Eye (tissue), 1 donor: Measurements from ENCODE around the gene CES2.
A peak's percentile ranks its signal among the peaks of the same experiment; 100 is the strongest.
"Not testable (repeated sequence)": the region's sequence is repeated elsewhere in the genome, so short reads cannot be mapped to it uniquely, and the experiment has no call there.

ENCODE experiments used
- DNase-seq: peaks from one replicate; pipeline ENCODE4 v3.0.0-alpha.2; 2015

CES2 gene

DNA sequence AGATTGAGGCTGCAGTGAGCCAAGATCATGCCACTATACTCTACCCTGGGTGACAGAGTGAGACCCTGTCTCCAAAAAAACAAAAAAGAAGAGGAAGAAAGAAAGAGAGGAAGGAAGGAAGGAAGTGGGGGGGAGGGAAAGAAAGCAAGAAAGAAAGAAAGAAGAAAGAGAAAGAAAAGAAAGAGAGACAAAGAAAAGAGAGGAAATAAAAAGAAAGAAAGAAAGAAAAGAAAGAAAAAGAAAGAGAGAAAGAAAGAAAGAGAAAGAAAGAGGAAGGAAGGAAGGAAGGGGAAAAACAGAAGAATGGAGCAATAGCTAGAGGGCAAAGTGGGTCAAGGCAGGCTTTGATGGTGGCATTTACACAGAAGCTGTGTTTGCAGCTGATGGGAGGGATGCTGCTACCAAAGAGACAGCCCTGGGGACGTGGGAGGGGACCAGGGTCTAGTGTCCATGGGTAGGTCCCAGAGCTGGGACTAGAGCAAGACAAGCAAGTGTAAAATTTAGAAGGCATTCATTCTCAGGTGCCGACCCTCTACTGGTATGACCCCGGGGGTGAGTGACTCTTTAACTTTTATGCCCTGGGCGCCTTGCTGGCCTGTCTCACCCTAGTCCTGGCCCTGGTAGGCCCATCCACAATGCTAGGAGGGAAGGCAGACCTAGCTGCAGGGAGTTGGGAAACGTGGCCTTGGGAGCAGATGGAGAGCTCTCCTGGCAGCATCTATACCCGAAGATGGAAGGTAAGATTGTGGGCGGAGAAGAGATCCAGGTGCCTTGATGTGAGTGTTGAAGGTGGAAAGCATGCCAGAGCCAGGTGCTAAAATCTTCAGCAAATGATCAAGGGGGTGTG lies 23.8 kb downstream of the CES2 start:
- DNase-seq = no peak

DNA sequence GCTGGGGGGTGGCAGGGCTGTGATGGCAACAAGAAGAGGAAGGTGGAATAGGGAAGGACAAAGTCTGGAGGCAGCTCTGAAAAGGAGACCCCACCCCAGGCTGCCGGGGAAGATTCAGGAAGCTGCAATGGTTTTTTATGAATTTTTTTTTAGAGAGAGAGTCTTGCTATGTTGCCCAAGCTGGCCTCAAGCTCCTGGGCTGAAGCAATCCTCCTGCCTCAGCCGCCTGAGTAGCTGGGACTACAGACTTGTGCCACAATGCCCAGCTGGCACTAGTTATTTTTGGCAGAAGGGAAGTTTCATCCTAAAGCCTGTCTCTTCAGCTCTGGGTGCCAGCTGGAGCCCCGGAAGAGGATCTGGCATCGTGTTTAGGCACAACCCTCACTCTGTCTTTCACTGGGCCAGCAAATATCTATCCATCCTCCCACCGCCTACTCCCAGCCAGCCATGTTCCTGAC lies 24.4 kb downstream of the CES2 start:
- DNase-seq = no peak

DNA sequence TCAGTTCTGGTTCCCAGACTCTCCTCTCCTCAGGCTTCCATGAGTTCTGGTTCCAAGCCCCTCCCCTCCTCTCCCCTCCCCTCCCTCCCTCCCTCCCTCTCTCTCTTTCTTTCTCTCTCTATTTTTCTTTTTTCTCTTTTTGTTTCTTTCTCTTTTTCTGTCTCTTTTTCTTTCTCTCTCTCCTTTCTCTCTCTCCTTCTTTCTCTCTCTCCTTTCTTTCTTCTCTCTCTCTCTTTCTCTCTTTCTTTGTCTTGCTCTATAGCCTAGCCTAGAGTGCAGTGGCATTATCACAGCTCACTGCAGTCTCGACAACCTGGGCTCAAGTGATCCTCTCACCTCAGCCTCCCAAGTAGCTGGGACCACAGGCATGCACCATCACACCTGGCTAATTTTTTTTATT lies 25.0 kb downstream of the CES2 start:
- no peak for DNase-seq

DNA sequence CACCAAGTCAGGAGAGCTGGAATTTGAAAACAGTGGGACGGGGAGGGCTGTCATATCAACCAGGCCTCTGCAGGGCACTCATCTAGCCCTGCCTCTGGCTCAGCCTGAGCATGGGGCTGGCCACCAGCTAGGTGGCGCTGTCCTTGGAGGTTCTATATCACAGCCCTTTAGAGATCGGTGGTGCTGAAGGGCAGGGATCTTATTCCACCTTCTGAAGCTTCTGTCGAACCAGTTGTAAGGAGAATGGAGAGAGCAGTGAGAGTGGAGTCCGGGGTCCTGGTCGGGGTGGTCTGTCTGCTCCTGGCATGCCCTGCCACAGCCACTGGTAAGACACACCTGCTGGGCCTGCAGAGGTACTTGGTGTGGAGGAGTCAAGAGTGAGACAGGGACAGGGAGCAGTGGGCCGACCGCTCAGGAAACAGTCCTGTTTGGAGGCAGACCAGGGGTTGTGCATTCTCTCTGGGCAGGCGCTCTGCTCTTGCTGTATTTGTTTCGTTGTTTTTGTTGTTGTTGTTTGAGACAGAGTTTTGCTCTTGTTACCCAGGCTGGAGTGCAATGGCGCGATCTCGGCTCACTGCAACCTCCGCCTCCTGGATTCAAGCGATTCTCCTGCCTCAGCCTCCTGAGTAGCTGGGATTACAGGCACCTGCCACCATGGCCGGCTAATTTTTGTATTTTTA lies 25.9 kb downstream of the CES2 start, which contains the start of gene CES3:
Gene CES3, plus strand, starts transcription at position 202 of the 680 bp plus-strand sequence. Its CDS starts 42 bp downstream, at position 244.
- peak; percentile 80 for DNase-seq

DNA sequence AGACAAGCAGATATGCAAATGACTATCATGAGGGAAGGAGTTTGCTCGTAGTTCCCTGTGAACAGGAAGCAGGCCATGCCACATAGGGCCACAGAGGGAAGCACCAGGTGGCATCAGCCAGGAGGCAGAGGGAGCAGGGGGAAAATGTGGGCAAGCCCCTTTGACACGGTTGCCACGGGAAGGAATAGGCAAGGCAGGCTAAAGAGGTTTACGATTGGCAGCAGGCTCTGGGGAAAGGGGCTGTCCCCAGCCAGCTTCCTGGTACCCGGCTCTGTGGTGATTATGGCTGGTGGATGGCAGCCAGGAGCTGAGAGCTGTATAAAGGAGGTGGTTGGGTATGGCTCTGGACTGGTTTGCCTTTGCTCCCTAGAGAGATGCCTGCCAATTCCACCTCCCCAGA lies 26.6 kb downstream of the CES2 start:
- DNase-seq = no peak

DNA sequence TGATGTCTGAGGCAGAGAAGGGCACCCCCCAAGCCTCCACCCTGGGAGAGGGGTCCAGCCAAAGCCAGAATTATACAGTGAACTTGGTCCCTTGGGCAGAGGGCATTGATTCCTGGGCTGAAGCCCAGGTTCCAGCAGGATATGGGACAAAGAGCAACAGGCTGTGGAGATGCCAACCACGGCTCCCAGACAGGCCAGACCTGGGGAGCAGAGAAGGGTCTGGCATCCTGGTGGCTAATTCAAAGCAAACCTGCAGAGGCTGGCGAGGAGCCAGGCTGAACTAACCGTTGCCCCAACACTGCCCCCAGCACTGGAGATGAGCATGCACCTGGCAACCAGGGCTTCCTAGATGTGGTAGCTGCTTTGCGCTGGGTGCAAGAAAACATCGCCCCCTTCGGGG lies 28.7 kb downstream of the CES2 start:
- no peak for DNase-seq

DNA sequence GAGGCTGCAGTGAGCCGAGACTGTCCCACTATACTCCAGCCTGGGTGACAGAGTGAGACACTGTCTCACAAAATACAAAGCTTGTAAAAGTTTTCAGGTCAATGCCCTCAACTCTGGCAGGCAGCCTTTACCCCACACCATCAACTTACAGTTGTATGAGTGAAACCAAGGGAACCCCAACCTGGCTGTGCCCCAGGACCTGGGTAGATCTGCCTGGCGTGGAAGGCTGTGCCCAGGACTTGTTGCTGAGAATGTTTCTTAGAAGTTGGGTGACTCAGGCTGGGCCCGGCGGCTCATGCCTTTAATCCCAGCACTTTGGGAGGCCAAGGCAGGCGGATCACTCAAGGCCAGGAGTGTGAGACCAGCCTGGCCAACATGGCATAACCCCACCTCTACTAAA lies 33.5 kb downstream of the CES2 start:
- no peak for DNase-seq

DNA sequence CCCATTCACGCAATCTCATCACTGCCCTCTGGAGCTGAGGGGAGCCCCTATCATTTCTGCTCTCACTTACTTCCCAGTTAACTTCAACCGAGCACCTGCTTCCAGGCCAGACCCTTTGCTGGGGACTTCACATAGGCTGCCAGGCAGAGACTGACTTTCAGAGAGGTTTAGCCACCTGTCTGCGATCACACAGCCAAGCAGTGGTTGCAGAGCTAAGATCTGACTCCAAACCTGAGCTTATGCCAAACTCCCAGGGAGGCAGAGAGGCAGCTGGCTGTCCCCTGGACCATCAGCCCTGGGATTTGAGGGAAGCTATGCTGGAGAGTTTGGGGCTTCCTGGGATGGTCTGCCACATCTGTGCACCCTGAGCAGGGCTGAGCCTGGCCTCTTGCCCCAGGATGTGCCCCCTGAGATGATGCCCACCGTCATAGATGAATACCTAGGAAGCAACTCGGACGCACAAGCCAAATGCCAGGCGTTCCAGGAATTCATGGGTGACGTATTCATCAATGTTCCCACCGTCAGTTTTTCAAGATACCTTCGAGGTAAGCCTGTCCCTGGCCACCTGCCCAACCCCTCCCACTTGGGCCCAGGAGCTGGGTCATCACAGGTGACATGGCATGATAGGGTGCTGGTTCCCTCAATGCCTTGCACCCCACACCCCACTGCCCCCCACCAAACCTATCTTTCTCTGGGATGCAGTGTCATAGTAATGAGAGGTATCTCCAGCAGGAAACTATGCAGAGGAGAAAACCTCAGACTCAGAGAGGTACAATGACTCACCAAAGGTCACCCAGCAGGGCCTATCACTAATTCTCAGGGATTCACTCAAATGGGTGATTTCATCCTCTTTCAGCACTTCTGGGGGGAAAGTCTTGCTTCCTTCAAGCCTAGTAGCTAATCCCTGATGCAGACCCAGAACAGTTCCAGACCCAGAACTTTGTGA lies 35.7 kb downstream of the CES2 start:
- no peak for DNase-seq

DNA sequence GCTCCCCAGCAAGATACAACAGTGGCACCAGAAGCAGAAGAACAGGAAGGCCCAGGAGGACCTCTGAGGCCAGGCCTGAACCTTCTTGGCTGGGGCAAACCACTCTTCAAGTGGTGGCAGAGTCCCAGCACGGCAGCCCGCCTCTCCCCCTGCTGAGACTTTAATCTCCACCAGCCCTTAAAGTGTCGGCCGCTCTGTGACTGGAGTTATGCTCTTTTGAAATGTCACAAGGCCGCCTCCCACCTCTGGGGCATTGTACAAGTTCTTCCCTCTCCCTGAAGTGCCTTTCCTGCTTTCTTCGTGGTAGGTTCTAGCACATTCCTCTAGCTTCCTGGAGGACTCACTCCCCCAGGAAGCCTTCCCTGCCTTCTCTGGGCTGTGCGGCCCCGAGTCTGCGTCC lies 37.7 kb downstream of the CES2 start:
- no peak for DNase-seq

DNA sequence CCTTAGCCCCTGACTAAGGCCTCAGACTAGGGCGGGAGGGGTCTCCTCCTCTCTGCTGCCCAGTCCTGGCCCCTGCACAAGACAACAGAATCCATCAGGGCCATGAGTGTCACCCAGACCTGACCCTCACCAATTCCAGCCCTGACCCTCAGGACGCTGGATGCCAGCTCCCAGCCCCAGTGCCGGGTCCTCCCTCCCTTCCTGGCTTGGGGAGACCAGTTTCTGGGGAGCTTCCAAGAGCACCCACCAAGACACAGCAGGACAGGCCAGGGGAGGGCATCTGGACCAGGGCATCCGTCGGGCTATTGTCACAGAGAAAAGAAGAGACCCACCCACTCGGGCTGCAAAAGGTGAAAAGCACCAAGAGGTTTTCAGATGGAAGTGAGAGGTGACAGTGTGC lies 38.4 kb downstream of the CES2 start:
- DNase-seq = no peak

DNA sequence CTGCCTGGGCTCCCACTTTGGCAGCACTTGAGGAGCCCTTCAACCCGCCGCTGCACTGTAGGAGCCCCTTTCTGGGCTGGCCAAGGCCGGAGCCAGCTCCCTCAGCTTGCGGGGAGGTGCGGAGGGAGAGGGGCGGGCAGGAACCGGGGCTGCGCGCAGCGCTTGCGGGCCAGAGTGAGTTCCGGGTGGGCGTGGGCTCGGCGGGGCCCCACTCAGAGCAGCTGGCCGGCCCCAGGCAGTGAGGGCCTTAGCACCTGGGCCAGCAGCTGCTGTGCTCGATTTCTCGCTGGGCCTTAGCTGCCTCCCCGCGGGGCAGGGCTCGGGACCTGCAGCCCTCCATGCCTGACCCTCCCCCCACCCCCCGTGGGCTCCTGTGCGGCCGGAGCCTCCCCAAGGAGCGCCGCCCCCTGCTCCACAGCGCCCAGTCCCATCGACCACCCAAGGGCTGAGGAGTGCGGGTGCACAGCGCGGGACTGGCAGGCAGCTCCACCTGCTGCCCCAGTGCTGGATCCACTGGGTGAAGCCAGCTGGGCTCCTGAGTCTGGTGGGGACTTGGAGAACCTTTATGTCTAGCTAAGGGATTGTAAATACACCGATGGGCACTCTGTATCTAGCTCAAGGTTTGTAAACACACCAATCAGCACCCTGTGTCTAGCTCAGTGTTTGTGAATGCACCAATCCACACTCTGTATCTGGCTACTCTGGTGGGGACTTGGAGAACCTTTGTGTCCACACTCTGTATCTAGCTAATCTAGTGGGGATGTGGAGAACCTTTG lies 39.0 kb downstream of the CES2 start:
- DNase-seq = not testable (repeated sequence)

DNA sequence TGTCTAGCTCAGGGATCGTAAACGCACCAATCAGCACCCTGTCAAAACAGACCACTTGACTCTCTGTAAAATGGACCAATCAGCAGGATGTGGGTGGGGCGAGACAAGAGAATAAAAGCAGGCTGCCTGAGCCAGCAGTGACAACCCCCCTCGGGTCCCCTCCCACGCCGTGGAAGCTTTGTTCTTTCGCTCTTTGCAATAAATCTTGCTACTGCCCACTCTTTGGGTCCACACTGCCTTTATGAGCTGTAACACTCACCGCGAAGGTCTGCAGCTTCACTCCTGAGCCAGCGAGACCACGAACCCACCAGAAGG lies 39.6 kb downstream of the CES2 start:
- not testable (repeated sequence) for DNase-seq

DNA sequence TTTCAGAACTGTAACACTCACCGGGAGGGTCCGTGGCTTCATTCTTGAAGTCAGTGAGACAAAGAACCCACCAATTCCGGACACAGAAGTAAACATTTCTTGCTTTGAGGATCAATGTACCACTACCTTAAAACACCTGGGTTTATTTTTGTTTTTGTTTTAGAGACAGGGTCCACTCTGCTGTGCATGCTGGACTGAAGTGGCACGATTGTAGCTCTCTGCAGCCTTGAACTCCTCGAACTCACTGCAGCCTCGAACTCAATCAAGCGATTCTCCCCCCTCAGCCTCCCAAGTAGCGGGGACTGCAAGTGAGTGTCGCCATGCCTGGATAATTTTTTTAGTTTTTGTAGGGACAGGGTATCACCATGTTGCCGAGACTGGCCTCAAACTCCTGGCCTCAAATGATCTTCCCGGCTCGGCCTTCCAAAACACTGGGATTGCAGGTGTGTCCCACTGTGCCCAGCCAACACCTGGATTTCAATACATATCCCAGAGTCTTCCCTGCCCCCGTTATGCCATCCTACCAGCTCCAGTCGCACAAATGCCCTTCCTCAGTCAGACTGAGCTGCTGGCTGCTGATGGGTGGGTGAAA lies 40.1 kb downstream of the CES2 start:
- no peak for DNase-seq

DNA sequence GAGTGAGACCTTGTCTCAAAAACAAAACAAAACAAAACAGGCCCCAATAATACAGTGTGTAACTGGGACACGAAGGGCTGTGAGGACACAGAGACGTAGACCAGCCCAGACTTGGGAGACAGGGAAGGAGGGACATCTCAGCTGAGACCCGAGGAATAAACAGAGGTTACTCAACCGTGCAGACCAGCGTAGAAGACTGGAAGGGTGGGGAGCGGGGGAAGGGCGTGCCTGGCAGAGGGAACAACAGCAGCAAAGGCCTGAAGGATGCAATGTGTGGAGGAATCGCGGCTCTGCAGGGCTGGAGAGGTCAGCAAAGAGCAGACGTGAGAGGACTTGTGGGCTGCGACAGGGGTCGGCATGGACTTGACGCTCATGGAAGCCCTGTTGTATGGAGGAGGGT lies 41.4 kb downstream of the CES2 start:
- peak; percentile 58 for DNase-seq

DNA sequence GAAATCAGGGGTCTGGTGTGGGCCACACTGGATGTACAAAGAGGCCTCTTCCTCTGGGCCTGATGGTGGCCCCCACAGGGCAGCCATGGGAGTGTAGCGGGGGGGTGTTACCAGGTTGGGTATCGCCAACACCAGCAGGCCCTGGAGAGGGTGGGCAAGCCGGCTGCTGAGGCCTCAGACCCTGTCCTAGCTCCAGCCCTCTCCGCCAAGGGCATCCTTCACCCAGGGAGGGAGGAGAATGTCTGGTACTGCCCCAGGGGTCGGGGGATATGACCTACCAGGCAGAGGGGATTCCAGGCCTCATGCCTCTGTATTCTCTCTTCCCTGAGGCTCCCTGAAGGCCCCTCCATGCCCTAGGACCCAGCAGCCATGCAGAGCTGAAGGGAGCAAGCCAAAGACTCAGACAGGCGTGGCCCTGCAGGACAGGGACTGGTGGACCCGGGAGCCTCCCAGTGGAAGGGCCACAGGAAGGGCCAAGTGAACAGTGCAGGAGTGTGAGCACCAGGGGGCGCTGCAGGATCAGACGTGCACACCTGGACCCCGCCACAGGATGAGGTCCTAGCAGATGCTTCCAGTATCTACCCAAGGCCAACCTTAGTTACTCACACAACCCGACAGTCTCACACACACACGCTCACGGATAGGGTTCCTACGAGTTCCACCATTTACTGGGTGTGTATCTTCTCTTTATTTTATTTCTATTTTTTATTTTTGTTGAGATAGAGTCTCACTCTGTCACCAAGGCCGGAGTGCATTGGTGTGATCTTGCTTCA lies 42.2 kb downstream of the CES2 start:
- peak; percentile 92 for DNase-seq

DNA sequence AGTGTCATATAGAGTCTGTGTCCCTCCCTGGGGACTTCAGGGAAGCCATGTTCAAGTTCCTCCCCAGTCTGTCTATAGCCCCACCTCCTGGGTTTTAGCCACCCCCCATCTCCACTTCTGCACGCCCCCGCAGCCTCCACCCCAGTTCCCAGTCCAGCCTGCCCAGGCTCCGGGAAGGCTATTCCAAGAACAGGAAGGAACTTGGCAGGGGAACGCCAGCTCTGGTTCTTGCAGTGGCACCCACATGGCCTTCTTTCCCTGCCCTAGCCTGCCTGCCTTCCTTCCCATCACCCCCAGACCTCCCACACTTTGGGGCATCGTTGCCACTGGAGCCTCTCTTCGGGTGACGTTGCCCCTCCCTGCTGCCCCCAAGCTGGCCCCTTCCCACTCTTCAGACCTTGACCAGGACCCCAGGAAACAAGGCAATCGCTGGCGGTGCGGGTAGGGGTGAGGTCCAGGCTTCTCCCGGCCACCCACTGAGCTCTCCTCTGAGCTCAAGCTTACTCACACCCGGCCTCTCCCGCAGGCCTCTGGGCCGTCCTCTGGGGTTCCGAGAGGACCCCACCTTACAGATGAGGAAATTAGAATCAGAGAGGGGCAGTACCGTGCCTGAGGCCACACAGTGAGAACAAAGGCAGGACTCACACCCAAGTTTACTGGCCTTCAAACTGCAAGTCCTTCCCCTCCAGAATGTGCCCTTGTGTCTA lies 43.8 kb downstream of the CES2 start:
- DNase-seq = no peak

DNA sequence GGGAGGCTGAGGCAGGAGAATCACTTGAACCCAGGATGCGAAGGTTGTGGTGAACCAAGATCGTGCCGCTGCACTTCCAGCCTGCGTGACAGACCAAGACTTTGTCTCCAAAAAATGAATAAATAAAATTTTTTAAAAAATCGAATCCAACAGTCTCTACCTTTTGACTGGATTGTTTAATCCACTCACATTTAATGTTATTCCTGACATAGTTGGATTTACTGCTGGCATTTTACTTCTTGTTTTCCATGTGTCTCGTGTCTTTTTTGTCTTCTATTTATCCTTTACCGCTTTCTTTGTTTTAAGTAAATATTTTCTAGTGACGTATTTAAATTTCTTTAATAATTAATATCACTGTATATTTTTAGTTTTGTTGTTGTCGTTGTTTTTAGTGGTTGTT lies 47.7 kb downstream of the CES2 start:
- no peak for DNase-seq

DNA sequence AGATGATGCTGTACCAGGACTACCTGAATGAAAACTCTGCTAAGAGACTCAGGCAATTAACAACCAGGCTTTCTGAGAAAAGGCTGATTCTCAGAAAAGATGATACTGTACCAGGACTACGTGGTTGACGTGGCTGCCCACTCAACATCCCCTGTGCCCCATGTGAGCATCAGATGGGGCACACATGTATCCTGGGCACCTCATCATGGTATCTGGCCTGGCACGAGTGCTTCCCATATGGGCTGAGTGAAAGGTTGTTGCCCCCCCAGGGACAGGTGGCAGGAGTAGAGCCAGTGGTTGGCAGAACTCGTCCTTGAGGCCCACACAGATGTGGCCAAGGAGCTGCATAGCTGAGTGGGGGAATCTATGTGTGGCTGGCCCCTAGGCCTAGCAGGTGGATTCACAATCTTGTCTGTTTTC lies 49.6 kb downstream of the CES2 start:
- DNase-seq = no peak

DNA sequence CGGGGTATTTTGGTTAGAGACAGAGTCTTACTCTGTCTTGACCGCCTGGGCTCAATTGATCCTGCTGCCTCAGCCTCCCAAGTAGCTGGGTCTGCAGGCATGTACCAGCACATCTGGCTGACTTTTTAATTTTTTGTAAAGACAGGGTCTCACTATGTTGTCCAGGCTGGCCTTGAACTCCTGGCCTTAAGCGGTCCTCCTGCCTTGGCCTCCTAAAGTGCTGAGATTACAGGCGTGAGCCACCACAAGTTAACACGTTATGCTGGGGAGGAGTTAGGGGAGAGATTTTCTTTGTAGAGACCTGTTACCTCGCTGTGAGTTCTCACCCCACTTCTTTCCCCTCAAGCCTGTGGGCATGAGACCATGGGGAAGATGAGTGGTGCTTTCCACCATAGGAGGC lies 51.2 kb downstream of the CES2 start:
- DNase-seq = no peak

DNA sequence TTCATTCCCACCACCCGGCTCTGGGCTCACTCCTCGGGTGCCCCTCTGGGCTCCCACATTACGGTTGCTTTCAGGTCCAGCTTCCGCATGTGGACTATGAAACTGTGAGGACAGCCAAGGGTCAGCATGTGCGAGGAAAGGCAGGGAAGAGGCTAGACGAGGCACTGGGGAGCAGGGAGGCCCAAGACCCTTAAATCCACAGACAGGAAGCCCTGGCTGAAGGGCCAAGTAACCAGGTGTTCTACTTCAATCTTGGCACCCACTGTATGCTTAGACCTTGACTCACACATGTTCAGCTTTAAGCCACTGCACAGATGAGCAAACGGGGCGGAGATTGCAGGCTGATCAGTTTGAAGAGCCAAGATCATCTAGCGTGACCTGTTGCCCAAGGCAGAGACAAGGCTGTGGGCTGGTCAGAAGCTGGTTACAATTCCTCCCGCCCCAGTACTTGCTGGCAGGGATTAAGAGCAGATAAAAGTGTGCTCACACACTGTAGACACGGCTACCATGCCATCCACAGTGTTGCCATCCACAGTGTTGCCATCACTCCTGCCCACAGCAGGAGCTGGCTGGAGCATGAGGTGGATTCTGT lies 53.0 kb downstream of the CES2 start, which contains the start of gene CES4A:
Gene CES4A, plus strand, starts transcription at position 393 of the 592 bp plus-strand sequence. Its CDS starts 184 bp downstream, at position 577.
- no peak for DNase-seq
